Endometrial microvascular endothelial cells (primary cell): ENCODE results near the gene MED29. TPM values are rescaled to one million over a fixed set of nuclear protein-coding genes. Genes with fewer than 3 reads are reported as not detected.

ENCODE experiments used
- in situ Hi-C: cut with HindIII; loops from 2 replicates; pipeline ENCODE4 v1.10.0; 2017; ENCODE audit warnings: low sequenced_read_pairs, low pct_unique_long_range_greater_than_20kb; ENCODE audit errors: inconsistent ontology term
- total RNA-seq: library from RNA; depleted of rRNA; stranded (reverse); fragments of >200 nt; gene quantifications from one replicate; pipeline ENCODE4 v1.2.3, GENCODE V29; 2015; ENCODE audit errors: inconsistent ontology term

MED29 gene
- total RNA-seq, 1 donor from 2014 or later = 23.0 TPM

DNA sequence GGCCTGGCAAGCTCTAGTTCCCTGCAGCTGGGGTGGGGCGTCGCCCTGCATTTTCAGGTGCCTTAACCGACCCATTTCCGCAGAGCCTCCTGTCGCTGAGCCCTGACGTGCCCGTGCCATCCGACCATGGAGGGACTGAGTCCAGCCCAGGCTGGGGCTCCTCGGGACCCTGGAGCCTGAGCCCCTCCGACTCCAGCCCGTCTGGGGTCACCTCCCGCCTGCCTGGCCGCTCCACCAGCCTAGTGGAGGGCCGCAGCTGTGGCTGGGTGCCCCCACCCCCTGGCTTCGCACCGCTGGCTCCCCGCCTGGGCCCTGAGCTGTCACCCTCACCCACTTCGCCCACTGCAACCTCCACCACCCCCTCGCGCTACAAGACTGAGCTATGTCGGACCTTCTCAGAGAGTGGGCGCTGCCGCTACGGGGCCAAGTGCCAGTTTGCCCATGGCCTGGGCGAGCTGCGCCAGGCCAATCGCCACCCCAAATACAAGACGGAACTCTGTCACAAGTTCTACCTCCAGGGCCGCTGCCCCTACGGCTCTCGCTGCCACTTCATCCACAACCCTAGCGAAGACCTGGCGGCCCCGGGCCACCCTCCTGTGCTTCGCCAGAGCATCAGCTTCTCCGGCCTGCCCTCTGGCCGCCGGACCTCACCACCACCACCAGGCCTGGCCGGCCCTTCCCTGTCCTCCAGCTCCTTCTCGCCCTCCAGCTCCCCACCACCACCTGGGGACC lies 16.6 kb downstream of the MED29 start:
- in situ Hi-C loops = no loop called here

DNA sequence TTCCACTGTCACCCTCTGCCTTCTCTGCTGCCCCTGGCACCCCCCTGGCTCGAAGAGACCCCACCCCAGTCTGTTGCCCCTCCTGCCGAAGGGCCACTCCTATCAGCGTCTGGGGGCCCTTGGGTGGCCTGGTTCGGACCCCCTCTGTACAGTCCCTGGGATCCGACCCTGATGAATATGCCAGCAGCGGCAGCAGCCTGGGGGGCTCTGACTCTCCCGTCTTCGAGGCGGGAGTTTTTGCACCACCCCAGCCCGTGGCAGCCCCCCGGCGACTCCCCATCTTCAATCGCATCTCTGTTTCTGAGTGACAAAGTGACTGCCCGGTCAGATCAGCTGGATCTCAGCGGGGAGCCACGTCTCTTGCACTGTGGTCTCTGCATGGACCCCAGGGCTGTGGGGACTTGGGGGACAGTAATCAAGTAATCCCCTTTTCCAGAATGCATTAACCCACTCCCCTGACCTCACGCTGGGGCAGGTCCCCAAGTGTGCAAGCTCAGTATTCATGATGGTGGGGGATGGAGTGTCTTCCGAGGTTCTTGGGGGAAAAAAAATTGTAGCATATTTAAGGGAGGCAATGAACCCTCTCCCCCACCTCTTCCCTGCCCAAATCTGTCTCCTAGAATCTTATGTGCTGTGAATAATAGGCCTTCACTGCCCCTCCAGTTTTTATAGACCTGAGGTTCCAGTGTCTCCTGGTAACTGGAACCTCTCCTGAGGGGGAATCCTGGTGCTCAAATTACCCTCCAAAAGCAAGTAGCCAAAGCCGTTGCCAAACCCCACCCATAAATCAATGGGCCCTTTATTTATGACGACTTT lies 17.4 kb downstream of the MED29 start:
- in situ Hi-C loops = no loop called here

DNA sequence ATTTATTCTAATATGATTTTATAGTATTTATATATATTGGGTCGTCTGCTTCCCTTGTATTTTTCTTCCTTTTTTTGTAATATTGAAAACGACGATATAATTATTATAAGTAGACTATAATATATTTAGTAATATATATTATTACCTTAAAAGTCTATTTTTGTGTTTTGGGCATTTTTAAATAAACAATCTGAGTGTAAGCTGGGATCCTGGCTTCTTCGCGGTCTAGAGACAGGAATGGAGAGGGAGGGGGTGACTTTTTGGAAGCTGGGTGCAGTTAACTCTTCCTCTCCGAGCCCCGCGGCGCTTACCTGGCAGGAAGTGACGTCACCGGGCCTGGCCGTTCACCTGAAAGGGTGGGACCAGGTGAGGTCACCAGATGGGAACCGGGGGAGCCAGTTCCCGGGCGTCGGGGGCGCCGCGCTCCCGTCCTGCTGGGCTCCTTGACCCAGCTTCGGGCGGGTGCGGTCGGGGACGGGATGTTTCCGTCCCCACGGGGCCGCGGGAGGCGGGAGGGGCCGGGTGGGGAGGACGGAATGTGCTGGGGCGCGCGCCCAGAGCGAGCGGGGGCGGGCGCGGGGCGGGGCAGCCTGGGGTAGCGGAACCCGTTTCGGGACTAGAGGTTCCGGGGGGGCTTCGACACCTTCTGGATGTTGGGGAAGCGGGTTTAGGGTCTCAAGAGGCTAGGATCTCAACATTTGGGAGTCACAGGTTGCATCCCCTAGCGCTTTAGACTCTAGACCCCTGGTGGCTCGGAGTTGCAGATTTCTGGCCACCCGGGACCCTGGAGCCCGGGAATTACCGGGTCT lies 18.2 kb downstream of the MED29 start:
- in situ Hi-C loops = no loop called here

DNA sequence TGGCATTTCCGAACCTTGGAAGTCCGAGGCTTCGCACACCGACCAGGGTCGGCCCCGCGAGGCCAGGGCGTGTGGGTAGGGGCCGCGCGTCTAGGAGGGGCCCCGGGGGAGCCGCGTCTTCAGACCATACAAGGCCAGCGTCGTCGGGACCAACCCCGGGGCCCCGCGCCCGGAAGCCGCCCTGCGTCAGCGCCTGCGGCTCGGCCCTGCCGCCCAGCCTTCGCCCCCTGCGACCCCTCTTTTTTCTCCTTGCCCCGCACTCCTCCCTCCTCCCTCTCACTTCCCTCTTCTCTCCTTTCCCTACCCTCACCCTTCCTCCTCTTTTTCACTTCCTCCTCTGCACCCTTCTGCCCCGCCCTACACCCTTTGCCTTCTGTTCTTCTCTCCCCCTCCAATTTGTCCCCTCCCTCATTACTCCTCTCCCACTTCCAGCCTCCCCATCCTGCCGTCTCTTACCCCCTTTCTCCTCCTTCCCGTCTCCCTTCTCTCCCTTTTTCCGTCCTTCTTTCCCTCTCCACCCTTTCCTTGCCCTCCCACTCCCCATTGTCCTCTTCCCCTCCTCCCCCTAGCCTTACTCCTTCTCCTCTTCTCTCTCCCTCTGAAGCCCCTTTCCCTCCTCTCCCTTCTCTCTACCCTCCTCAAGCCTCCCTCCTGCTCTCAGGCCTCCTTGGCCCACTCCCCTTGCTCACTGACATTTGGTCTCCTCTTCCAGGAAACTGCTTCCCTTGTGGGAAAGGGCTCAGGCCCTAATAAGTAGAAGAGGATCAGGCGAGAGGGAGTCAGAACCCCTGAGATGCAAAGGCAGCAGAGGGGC lies 19.0 kb downstream of the MED29 start:
- in situ Hi-C loops = no loop called here

DNA sequence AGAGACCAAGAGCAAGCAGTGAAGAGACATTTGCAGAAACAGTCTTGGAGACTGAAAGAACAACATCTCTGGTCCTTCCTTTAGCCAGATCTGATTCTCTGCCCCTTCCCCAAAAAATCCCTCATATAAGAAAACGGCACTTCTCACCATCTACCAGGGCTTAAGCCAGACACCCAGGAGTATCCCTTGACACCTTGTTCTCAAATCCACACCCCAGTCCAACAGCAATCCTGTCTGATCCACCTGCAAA lies 19.6 kb downstream of the MED29 start:
- in situ Hi-C loops = no loop called here

DNA sequence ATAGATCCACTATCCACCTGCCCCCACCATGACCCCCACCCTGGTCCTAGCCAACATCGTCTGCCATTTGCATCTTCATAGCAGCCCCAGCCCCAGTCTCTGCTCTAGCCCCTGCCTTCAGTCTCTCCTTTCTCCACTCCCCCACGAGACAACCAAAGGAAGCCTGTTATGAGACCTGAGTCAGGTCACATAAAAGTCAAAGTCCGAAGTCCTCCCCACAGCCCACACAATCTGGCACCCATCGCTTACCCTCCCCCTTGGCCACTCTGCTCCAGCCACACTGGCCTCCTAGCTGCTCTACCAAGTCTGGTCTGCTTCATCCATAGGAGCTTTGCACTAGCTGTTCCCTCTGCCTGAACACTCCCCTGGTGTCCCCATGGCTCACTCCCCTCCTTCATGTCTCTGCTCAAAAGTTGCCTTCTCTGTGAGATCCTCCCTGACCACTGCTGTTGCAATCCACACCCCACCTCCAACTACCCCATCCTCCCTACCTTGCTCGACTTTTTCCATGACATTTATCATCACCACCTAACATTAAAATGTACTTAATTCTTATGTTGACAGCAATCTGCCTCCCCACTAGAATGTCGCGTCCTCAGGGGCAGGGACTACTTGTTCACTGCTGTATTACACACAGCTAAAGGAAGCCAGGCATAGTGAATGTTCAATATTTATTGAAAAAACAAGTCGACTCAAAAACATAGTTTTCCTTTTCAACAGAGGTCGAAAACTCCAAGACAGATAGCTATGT lies 20.1 kb downstream of the MED29 start:
- in situ Hi-C loops = no loop called here

DNA sequence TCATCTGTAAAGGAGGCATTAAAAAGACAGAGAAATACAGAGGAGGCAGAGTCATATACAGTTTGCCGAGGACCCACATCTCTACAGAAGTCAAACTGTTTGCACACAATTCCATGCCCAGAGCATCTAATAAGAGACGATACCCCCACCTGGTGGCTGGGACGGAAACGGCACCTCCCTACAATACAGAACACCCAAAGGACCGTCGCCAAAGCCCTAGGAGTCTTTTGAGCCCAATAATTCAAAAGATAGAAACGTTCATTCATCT lies 20.6 kb downstream of the MED29 start:
- in situ Hi-C loops = no loop called here

DNA sequence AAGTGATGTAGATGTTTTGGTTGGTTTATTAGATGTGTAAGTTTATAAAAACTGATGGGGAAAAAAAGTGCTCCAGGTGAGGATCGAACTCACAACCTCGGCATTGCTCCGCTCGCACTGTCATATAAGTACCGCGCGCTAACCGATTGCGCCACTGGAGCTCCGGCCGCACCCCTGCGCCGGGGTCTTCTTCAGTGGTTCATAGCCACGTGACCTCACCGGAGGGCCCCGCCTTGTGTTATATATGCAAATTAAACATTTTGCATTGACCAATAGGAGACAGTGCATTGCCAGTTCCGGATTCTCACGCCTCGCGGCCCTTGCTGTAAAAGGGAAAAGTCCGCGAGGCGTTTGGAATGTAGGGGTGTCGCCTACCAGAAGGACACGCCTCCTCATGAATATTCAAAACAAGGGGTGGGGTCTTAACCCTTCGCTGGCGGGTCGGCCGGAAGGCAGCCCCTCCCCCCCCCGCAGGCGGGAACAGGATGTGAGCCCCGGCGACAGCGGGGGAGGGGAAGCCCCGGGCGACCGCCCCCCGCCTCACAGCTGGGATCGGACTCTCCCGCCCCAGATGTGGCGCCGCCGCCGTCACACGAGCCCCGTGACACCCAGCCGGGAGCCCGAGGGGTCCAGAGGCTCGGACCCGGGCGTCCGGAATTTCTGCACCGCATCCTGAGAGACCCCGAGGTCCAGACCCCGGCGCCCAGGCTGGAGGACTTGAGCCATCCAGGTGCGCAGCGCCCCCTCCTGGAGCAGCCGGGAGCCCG lies 21.1 kb downstream of the MED29 start, which contains the start of gene PLEKHG2:
PLEKHG2 (plus strand) TSS at position 570 of the 767 bp plus-strand sequence. CDS start 1,418 bp downstream, outside the sequence.
- in situ Hi-C loops = no loop called here

DNA sequence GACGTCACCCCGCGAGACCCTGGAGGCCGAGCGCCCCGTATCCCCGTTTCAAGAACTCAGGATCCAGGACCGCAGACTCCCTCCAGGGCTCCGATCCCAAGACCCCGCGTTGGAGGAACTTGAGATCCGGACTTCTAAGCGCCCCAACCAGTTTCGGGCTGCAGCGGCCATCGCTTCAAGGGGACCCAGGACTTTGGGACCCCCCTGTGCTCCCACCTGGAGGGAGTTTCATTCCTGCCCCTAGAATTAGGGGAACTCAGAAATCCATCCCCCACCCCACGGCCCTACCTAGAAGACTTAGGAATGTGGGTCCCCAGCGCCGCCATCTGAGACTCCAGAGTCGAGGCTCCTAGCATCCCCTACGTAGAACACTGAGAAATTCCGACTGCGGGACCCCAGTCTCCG lies 21.7 kb downstream of the MED29 start:
- in situ Hi-C loops = no loop called here

DNA sequence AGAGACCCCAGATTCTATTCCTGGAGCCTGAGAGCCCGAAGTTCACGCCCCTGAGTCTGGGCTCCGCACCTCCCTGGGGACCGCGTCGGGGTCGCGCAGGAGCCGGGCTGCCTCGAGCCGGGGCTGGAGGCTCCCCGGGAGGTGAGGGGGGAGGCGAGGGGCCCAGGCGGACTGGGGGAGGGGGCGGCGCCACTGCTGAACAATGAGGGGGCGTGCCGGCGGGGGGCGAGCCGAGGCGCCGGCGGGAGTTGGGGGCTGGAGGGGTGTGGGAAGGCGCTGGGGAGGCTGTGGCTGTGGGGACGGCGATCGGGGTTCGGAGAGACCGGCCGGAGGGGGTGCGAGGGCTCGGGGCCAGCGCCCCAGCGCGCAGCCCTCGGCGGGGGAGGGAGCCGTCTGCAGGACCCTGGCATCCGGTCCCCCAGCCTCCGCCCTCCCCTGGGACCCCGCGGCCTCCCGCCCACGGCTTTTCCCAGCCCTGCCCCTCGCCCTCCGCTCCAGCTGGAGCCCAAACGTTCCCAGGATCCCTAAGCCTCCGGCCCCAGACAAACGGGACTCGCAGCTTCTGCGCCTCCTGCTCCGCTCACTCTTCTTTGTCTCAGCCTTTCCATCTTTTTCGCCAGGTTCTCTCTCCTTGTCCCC lies 22.2 kb downstream of the MED29 start:
- in situ Hi-C loops = no loop called here

DNA sequence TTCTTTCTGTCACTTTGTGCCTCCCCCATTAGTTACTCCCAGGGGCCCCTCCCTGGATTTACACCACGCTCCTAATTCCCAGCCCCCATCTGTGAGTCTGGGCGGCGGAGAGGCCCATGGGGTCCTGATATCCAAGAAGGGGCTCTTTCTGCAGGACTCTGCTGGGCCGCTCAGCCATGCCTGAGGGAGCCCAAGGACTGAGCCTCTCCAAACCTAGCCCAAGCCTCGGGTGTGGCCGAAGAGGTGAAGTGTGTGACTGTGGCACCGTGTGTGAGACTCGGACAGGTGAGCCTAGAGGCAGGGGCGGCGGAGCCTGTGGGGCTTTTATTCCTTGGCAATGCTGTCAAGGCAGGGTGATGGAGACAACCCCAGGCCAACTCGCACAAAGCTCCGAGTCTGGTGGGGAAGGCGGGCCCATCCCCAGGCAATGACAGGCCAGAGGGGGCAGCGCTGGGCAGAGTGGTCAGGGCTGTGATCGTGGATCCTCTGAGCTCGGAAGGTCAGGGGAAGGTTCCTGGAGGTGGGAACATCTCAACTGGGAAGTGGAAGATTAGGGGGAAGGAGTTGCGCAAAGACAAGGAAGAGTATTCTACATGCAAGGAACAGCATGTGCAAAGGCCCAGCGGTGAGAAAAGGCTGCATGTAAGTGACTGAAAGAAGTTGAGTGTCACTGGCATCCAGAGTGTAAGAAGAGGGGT lies 22.9 kb downstream of the MED29 start:
- in situ Hi-C loops = no loop called here

DNA sequence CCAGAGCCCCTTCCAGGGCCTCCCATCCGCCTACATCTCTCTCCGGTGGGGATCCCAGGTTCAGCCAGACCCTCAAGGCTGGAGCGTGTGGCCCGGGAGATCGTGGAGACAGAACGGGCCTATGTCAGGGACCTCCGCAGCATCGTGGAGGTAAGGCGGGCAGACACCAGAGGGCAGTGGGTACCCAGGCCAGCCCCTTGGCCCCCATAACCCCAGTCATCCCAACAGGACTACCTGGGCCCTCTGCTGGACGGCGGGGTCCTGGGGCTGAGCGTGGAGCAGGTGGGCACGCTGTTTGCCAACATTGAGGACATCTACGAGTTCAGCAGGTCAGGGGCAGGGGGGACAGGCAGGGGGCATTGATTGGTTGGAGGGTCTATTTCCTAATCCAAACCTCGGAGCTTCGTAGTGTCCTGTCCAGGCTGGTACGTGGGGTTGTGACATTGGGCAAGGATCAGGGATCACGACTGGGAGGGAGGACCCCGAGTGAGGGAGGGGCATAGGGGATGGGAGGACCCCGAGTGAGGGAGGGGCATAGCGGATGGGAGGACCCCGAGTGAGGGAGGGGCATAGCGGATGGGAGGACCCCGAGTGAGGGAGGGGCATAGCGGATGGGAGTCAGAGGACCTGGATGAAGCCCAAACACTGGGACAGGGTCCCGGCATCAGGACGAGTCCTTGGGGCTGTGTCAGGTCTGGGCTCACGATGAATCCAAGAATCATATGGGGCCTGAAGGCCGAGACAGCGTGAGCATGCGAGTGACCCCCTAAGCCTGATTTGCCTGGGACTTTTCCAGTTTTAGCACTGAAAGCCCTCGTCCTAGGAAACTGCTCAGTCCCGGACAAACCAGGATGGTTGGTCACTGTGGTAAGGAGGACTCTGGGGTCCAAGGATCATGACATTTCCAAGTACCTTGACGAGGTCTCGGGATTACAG lies 24.2 kb downstream of the MED29 start:
- in situ Hi-C loops = no loop called here

DNA sequence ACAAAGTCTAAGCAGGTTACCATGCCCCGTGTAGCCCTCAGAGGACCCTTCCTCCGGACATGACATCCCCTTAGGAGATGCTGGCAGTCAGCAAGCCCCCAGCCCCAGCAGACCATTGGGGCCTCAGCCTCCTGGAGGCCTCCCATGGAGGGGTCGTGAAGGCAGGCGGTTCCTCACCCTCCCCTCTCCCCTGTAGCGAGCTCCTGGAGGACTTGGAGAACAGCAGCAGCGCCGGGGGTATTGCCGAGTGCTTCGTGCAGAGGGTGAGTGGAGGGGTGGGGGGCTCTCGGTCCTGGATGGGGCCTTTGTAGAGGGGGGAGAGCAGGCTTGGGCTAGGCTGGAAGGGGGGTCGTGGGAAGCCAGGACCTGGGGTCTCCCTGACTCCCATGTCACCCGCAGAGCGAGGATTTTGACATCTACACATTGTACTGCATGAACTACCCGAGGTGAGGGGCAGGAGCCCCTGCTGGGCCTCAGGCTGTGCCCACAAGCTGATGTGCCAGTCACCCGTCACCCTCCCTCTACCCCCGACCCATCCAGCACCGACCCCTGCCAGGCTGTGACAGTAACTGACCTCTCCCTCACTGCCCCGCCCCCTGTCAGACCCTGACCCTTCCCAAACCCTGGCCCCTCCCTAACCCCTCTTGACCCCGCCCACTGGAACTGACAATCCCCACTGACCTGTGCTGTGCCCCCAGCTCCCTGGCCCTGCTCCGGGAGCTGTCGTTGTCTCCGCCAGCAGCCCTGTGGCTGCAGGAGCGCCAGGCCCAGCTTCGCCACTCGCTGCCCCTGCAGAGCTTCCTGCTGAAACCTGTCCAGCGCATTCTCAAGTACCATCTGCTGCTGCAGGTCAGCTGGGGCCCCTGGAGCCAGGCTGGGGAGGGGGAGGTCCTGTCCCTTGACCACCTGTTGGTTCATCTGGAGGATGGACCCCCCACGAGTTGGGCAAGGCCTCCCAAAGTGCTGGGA lies 25.3 kb downstream of the MED29 start:
- in situ Hi-C loops = no loop called here

DNA sequence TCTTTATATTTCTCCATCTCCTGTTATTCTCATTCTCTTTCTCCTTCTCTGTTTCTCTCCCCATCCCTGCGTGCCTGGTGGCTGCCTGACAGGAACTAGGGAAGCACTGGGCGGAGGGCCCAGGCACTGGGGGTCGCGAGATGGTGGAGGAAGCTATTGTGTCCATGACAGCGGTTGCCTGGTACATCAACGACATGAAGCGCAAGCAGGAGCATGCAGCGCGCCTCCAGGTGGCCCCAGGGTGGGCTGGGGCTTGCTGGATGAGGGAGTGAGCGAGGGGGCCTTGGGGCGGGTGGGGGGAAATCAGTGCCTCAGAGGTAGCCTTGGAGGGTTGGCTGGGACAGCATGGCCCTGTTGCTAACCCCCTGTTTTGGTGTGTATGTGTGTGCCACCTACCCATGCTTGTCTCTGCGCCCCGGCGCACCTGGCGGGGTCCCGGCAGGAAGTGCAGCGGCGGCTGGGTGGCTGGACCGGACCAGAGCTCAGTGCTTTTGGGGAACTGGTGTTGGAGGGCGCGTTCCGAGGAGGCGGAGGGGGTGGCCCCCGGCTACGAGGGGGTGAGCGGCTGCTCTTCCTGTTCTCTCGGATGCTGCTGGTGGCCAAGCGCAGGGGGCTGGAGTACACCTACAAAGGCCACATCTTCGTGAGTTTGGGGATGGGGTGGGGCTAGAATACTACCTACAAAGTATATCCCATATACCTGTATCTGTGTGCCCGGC lies 26.4 kb downstream of the MED29 start:
- in situ Hi-C loops = no loop called here
